ENCODE data around the gene LRRC15.

The LRRC15 gene

DNA sequence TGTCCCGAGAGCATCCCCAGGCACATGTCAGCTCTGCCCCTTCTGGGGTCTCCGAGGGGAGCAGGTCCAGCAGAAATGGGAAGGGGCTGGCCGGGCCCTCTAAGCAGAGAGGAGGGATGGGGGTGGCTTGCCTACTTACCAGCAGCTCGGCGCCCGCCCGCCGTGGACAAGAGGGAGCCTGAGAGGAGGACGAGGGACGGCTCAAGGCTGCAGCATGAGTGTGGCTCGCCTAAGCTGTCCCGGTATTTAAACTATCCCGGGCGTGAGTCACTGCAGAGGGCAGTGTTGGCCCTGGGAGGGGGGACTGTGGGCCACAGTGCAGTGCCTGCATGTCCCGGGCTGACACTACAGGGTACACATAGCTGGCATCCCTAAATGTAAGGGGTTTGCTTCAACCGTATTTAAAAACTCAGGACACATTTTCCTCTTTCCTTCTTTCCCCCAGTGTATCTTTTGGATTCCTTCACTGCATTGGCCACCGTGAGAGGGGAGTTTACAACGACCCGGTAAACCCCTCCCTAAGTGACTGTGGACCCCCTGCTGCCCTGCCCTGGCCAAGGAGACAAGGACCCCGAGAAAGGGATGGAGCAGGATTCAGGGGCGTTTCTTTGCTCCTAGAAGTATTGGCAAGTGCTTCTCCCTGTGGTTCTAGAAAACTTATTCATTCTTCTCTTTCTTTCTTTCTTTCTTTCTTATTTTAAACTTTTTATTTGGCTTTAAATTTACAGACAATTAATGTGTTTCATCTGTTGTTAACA, at the start of gene LRRC15:
Gene LRRC15 (minus strand): TSS at position 222 of the 758 bp plus-strand sequence. CDS start 8,700 bp downstream, outside the sequence.
- TF ChIP-seq CTCF (IDR thresholded peaks at IDR 0.05; ENCODE audit: borderline replicate concordance, control extremely low read depth, extremely low read depth, insufficient read depth, missing control alignments), result no peak
- in situ Hi-C loops (cut with MboI; ENCODE audit: low sequenced_read_pairs, unreplicated experiment), result no loop called here
- no peak for DNase-seq (ENCODE audit: low spot score)

DNA sequence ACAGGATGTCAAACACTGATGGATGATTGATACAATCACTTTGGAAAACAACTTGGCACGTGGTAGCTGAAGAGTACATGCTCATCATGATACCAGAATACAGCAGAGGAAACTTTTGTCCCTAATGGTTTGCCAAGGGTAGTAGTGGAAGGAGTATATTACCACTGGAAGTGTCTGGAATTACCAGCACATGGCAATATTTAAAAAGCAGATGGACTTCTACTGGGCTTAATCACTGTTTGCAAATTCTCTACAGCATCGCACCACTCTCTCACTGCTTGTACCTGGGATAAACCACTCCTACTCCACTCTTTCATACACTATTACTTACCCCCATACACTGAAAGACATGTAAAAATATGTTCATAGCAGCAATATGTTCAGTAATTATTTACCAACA, 49.1 kb upstream of the LRRC15 start:
- no peak for DNase-seq (ENCODE audit: low spot score)
- TF ChIP-seq CTCF (IDR thresholded peaks at IDR 0.05; ENCODE audit: borderline replicate concordance, control extremely low read depth, extremely low read depth, insufficient read depth, missing control alignments), result no peak
- in situ Hi-C loops (cut with MboI; ENCODE audit: low sequenced_read_pairs, unreplicated experiment), result no loop called here

GRCh38 chr3:194407423-194407822, 37.9 kb upstream of the LRRC15 start:
- in situ Hi-C loops (cut with MboI; ENCODE audit: low sequenced_read_pairs, unreplicated experiment), result no loop called here
- no peak for DNase-seq (ENCODE audit: low spot score)
- no peak for TF ChIP-seq CTCF (IDR thresholded peaks at IDR 0.05; ENCODE audit: borderline replicate concordance, control extremely low read depth, extremely low read depth, insufficient read depth, missing control alignments)

- no peak for TF ChIP-seq CTCF (IDR thresholded peaks at IDR 0.05; ENCODE audit: borderline replicate concordance, control extremely low read depth, extremely low read depth, insufficient read depth, missing control alignments)
- in situ Hi-C loops (cut with MboI; ENCODE audit: low sequenced_read_pairs, unreplicated experiment), result no loop called here
These were observed 36.2 kb upstream of the LRRC15 start for GRCh38 chr3:194405766-194406165.

DNA sequence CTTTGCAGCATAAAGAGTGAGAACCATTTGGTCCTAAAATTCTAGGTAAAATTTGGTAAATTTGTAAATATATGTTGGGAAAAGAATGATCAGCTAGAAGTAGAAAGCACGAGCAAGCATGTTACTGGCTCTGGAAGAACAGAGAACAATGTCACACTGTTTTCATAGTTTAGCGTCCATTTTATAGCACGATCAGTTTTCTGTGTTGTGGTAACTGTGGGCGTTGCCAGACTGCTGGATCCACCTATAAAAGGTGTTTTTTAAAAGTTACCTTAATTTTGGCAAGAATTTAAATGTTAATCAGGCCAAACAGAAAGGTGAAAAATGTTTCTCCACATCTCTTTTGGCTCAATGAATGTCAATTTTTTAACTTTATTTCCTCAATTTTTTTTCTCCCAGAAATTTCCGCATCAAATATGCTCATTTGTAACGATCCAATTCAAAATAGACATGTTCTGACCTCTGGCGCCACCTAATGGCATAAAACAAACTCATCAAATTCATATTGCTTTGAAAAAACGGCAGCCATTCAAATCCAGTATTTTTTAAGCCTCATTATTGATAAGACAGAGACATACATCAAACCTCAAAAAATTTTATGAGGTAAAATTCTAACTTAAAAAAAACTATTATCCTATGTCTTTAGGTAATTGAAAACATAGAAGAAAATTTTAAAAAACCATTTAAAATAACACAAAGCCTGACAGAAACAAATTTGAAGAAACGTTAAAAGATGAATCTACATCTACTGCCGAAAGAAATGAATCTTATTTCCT, 35.0 kb upstream of the LRRC15 start:
- DNase-seq (ENCODE audit: low spot score), result no peak
- TF ChIP-seq CTCF (IDR thresholded peaks at IDR 0.05; ENCODE audit: borderline replicate concordance, control extremely low read depth, extremely low read depth, insufficient read depth, missing control alignments), result peak; percentile 39
- in situ Hi-C loops (cut with MboI; ENCODE audit: low sequenced_read_pairs, unreplicated experiment), result no loop called here

More at GRCh38 chr3:194405766-194406165, 36.2 kb upstream of the LRRC15 start:
- no peak for DNase-seq (ENCODE audit: low spot score)

- no peak for DNase-seq (ENCODE audit: low spot score)
- no peak for TF ChIP-seq CTCF (IDR thresholded peaks at IDR 0.05; ENCODE audit: borderline replicate concordance, control extremely low read depth, extremely low read depth, insufficient read depth, missing control alignments)
- in situ Hi-C loops (cut with MboI; ENCODE audit: low sequenced_read_pairs, unreplicated experiment), result no loop called here
These were observed 32.4 kb upstream of the LRRC15 start for GRCh38 chr3:194401868-194402329.

Data from GM13976 (cell line).